Pancreas (tissue), 10 donors: Measurements from ENCODE around the gene SPECC1L. TPM values are rescaled to one million over a fixed set of nuclear protein-coding genes. Genes with fewer than 3 reads are reported as not detected.

Experiments used
- ATAC-seq, 4 donors: fragments of 200-7000 bp; cut with Tn5 transposase; one replicate each; pipeline versions ENCODE4 v1.8.0 to v1.9.1; 2020; ENCODE audit warnings: mild to moderate bottlenecking in 4 of 4, moderate library complexity in 4 of 4
- DNase-seq, 6 donors: peaks; one replicate each; pipeline ENCODE4 v3.0.0-alpha.2; 2020
- FAIRE-seq: peaks from 2 replicates; lab custom pipeline; 2012; peaks lifted over from hg19 to GRCh38; lab: Jason Lieb, UNC
- H3K27ac ChIP-seq, 4 donors: fragments of 200-600 bp; sonication (generic); 1 replicate in 3 of 4; 2 replicates in 1 of 4; pipeline versions ENCODE4 v1.5.0 to v1.8.0; 2020
- H3K27me3 ChIP-seq, 4 donors: fragments of 200-600 bp; one replicate each; pipeline ENCODE4 v1.8.0; 2021
- H3K36me3 ChIP-seq, 3 donors: fragments of 200-600 bp; sonication (generic) in 1 of 3; one replicate each; pipeline versions ENCODE4 v1.5.0 to v1.8.0; 2020 to 2021
- H3K4me1 ChIP-seq, 3 donors: fragments of 200-600 bp; one replicate each; pipeline ENCODE4 v1.8.0; 2021
- H3K4me3 ChIP-seq, 4 donors: fragments of 200-600 bp; sonication (generic) in 2 of 4; one replicate each; pipeline versions ENCODE4 v1.5.0 to v1.8.0; 2020 to 2021
- H3K9me3 ChIP-seq, 4 donors: fragments of 200-600 bp; one replicate each; pipeline ENCODE4 v1.8.0; 2021
- CTCF ChIP-seq, 4 donors: fragments of 200-600 bp; sonication (generic) in 3 of 4; IDR thresholded peaks; one replicate each; pipeline versions ENCODE4 v1.5.0 to v1.8.0; 2021; ENCODE audit warnings: antibody characterized with exemption in 4 of 4
- WGBS, 2 donors: extraction: QIAGEN DNeasy Blood & Tissue Kit; methylation state at CpG; one replicate each; pipeline ENCODE4 v1.1.7; 2013; 5-methylcytosine and 5-hydroxymethylcytosine counted together
- intact Hi-C, 3 donors: fragments of 100-400 bp; cut with DNase I; formaldehyde crosslinking; loops; one replicate each; pipeline versions ENCODE4 v1.11.1 to v1.14.2; 2022
- polyA plus RNA-seq, 2 donors: library from polyadenylated mRNA; stranded (reverse); fragments of 200-250 nt; gene quantifications; one replicate each; pipeline ENCODE4 v1.2.3, GENCODE V29; 2013
- total RNA-seq, 6 donors: library from RNA; stranded (reverse); fragmentation: NEBNext Ultra II Directional in 4 of 6; extraction: Animal tissue kit (Norgen Biotek cat#: 25700) in 4 of 6; gene quantifications; one replicate each; pipeline versions ENCODE4 v1.2.1 to v1.2.4, GENCODE V29; 2021 to 2023
- donor health status: healthy with polysubstance abuse.
- donor health status: DM: no; HTN: no; CAD: no; lungs with moderate emphysema.
- donor health status: DM: no; HTN: no; CAD: no.
- donor health status: control.
- donor health status: control.
- donor health status: Bipolar disorder and iron deficiency.
- donor health status: DM: yes; HTN: yes; CAD: no.
- donor health status: DM: no; HTN: no; CAD: no.
- donor health status: DM: no; HTN: no; CAD: no.
- donor health status: DM: yes; HTN: yes; CAD: no.

SPECC1L gene
- total and polyA plus RNA-seq, 8 donors, result 8.6 to 36.3 (median 26.5) TPM

GRCh38 chr22:24379536-24379935 lies 108.9 kb downstream of the SPECC1L start:
- peaks cover 4 to 9% (median 5%) of the 10 kb centered on the region in 3 donors for H3K36me3 ChIP-seq
- FAIRE-seq, result no peak

GRCh38 chr22:24380220-24380904 lies 109.7 kb downstream of the SPECC1L start:
- Histone ChIP-seq H3K27ac (no peak overlapping the region), H3K4me1 (no peaks in the 10 kb centered on the region), H3K9me3 (no peaks in the 10 kb centered on the region), H3K36me3 (peaks cover 1 to 9% (median 5%) of the 10 kb centered on the region in 3 donors), H3K4me3 (no peak overlapping the region), H3K27me3 (no peaks in the 10 kb centered on the region)
- no peak for TF ChIP-seq CTCF (IDR thresholded peaks at IDR 0.05)
- peak in 2 of 4 donors; percentile 44 to 65 for ATAC-seq
- DNase-seq, result no peak
- no peak for FAIRE-seq
- 83 to 85% methylated on average over 7 of the region's 7 CpGs for WGBS, 2 donors
- intact Hi-C loops, result no loop called here

More at GRCh38 chr22:24379536-24379935, 108.9 kb downstream of the SPECC1L start:
- Histone ChIP-seq H3K4me3 (no peak overlapping the region), H3K9me3 (no peaks in the 10 kb centered on the region), H3K27ac (no peak overlapping the region), H3K27me3 (no peaks in the 10 kb centered on the region), H3K4me1 (no peaks in the 10 kb centered on the region)
- intact Hi-C loops, result no loop called here
- no peak for DNase-seq
- no peak for TF ChIP-seq CTCF (IDR thresholded peaks at IDR 0.05)
- ATAC-seq, result no peak
- WGBS, 2 donors, result 84 to 91% methylated on average over 2 of the region's 2 CpGs

- no peak overlapping the region for H3K27ac ChIP-seq
- FAIRE-seq (no peak), DNase-seq (no peak), ATAC-seq (no peak)
- peaks cover 0 to 9% (median 5%) of the 10 kb centered on the region in 3 donors for H3K36me3 ChIP-seq
- H3K27me3 ChIP-seq, result no peaks in the 10 kb centered on the region
- H3K4me1 ChIP-seq, result no peaks in the 10 kb centered on the region
- intact Hi-C loops, result no loop called here
- 84 to 87% methylated on average over 1 of the region's 1 CpG for whole genome bisulfite sequencing, 2 donors
- no peaks in the 10 kb centered on the region for H3K9me3 ChIP-seq
- no peak overlapping the region for H3K4me3 ChIP-seq
- no peak for TF ChIP-seq CTCF (IDR thresholded peaks at IDR 0.05)
These were observed 110.2 kb downstream of the SPECC1L start for GRCh38 chr22:24380905-24381230.

- FAIRE-seq (no peak), ATAC-seq (no peak), DNase-seq (no peak)
- no peaks in the 10 kb centered on the region for H3K4me1 ChIP-seq
- peaks cover 0 to 9% (median 0%) of the 10 kb centered on the region in 3 donors for H3K36me3 ChIP-seq
- H3K27me3 ChIP-seq, result no peaks in the 10 kb centered on the region
- no peak overlapping the region for H3K27ac ChIP-seq
- H3K4me3 ChIP-seq, result no peak overlapping the region
- intact Hi-C loops, result no loop called here
- no peaks in the 10 kb centered on the region for H3K9me3 ChIP-seq
- WGBS, 2 donors, result 86 to 94% methylated on average over 2 of the region's 2 CpGs
- no peak for TF ChIP-seq CTCF (IDR thresholded peaks at IDR 0.05)
These were observed 112.4 kb downstream of the SPECC1L start for GRCh38 chr22:24383061-24383460.

GRCh38 chr22:24384131-24384530 lies 113.5 kb downstream of the SPECC1L start:
- no peak for ATAC-seq
- WGBS, 2 donors, result 82 to 97% methylated on average over 1 of the region's 1 CpG

More at GRCh38 chr22:24384131-24384530, 113.5 kb downstream of the SPECC1L start:
- DNase-seq (no peak), FAIRE-seq (no peak)
- Histone ChIP-seq H3K4me1 (no peaks in the 10 kb centered on the region), H3K4me3 (no peak overlapping the region), H3K27me3 (no peaks in the 10 kb centered on the region), H3K36me3 (peaks cover 0 to 9% (median 0%) of the 10 kb centered on the region in 3 donors), H3K27ac (no peak overlapping the region), H3K9me3 (no peaks in the 10 kb centered on the region)
- intact Hi-C loops, result no loop called here
- no peak for TF ChIP-seq CTCF (IDR thresholded peaks at IDR 0.05)
